Measurements from ENCODE around the gene SMCHD1.
"Not testable (repeated sequence)": the region's sequence is repeated elsewhere in the genome, so short reads cannot be mapped to it uniquely, and the experiment has no call there.

SMCHD1 gene

DNA sequence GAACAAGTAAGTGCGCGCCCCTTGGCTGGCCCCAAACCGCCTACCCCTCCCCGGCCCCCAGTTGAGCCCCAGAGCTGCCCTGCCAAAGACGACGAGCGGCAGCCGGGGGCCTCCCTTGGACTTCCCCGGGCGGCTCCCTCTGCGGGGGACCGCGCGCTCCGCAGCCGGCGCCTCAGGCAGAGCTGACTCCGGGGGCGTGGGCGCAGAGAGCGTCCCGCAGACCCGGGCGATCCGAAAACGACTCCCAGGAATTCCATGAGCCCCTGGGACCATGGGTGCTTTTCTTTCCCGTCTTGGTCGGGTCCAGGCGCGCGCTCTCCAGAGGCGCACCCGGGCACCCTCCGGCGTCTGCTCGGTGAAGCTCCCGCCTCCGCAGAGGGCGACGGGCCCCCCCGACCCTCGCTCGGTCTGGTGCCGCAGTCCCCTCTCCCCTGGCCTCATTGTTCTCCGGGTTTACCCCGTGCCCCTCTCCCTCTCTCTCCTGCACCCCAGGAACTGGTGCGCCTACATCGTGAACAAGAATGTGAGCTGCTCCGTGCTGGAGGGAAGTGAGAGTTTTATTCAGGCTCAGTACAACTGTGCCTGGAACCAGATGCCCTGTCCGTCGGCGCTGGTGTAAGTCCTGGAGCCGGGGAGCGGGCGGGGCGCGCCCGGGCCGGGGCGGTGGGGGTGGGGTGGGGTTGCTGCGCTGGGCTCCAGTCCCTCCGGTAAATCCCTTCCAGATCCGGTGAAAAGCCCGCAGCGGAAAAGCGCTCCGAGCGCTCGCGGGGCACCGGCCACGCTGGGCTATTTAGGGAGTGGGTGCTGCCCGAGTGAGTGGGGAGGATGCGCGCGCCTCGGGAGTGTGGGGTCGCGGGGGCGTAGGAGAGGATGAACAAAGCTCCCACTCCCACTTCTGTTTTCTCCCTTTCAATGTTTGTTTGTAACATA is 192.1 kb downstream of the SMCHD1 start:
- DNase-seq (ENCODE audit: extremely low read depth, low read depth) = no peak
- TF ChIP-seq, protein P1, sequence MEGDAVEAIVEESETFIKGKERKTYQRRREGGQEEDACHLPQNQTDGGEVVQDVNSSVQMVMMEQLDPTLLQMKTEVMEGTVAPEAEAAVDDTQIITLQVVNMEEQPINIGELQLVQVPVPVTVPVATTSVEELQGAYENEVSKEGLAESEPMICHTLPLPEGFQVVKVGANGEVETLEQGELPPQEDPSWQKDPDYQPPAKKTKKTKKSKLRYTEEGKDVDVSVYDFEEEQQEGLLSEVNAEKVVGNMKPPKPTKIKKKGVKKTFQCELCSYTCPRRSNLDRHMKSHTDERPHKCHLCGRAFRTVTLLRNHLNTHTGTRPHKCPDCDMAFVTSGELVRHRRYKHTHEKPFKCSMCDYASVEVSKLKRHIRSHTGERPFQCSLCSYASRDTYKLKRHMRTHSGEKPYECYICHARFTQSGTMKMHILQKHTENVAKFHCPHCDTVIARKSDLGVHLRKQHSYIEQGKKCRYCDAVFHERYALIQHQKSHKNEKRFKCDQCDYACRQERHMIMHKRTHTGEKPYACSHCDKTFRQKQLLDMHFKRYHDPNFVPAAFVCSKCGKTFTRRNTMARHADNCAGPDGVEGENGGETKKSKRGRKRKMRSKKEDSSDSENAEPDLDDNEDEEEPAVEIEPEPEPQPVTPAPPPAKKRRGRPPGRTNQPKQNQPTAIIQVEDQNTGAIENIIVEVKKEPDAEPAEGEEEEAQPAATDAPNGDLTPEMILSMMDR (IDR thresholded peaks at IDR 0.05; ENCODE audit: low read depth, low read length) = no peak; the same call in 1 of the 2 replicates

DNA sequence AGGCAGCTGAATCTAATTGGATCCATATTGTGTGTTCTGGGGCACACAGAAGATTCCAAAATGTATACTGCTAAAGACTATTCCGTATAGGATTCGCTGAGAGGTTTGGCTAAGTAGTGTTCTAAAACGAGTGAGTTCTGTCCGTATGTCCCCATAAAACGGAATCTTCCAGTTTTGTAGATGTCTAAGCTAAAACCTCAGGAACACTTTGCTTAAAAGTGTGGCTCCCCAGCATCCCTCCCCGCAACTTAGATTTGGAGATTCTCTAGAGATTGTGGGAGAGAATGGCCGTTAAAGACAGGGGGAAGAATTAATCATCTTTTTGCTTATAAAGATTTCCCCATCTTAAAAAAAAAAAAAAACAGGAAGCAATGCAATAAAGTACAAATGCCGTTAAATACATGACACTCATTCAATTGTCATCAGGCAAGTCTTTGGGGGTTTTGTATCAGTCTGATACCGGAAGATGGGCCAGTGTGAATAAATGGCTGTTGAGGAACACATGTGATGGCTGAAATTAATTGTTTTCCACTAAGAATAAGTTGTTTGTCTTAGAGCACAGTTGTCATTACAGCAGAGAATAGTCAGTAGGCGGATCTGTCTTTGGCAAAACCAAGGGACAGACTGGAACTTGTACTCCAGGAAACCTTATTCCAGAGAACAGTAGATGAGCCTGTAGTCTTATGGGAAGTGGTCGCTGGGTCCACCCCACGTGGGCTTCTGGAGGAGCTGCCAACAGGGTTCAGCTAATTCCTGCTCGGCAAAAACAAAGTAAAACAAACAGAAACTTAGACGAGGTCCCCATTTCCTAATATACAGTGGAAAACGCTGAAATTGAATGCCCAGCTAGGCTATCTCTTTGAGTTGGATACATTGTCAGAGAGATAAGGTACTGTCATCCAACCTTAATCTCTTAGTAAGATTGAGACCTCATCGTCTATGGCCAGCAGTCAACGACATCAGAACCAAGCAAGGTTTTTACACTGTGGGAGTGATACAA is 193.0 kb downstream of the SMCHD1 start:
- no peak for DNase-seq (ENCODE audit: extremely low read depth, low read depth)
- TF ChIP-seq, protein P1 (IDR thresholded peaks at IDR 0.05; ENCODE audit: low read depth, low read length) = no peak

DNA sequence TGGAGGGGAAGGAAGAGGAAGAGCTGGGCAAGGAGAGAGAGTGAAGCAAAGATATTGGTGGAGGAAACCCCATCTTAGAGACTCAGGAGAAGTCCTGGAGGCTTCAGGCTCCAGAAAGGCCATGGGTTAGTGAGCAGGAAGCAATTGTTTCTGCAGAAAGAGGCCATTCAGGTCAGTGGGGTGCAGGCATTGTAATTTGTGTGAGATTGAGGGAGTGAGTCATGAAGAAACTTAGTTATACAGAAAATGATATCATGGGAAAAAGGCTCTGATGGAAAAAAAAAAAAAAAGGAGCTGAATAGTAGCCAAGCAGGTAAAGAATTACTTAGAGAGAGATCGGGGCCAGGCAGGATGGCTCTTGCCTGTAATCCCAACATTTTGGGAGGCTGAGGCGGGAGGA is 195.3 kb downstream of the SMCHD1 start:
- no peak for DNase-seq (ENCODE audit: extremely low read depth, low read depth)
- TF ChIP-seq, protein P1 (IDR thresholded peaks at IDR 0.05; ENCODE audit: low read depth, low read length) = no peak

DNA sequence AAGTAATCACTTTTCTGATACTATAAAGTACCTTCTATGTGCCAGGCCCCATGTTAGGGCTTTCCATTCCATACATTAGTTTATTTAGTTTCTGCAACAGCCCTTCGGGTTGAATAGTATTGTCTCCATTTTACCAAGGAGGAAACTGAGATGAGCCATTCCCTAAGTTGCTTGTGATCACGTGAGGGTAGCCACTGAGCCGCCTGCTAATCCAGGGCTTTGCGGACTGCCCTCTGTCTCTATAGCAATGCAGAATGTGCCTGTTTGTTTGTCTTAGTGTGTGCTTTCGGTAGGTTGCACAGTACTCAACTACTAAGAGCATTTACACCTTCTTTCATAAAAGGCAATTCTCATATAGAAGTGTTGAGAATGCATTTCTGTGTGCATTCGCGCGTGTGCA is 196.2 kb downstream of the SMCHD1 start:
- TF ChIP-seq, protein P1 (IDR thresholded peaks at IDR 0.05; ENCODE audit: low read depth, low read length) = no peak
- DNase-seq (ENCODE audit: extremely low read depth, low read depth) = no peak

DNA sequence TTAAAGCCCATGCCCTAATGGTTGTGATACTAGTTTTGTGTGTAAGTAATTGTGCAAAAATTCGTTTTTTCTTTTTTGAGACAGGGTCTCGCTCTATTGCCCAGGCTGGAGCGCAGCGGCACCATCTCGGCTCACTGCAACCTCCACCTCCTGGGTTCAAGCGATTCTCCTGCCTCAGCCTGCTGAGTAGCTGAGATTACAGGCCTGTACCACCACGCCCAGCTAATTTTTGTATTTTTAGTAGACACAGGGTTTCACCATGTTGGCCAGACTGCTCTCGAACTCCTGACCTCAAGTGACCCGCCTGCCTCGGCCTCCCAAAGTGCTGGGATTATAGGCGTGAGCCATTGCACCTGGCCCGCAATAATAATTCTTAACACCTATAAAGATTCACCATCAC is 196.9 kb downstream of the SMCHD1 start:
- not testable (repeated sequence) for DNase-seq (ENCODE audit: extremely low read depth, low read depth)

DNA sequence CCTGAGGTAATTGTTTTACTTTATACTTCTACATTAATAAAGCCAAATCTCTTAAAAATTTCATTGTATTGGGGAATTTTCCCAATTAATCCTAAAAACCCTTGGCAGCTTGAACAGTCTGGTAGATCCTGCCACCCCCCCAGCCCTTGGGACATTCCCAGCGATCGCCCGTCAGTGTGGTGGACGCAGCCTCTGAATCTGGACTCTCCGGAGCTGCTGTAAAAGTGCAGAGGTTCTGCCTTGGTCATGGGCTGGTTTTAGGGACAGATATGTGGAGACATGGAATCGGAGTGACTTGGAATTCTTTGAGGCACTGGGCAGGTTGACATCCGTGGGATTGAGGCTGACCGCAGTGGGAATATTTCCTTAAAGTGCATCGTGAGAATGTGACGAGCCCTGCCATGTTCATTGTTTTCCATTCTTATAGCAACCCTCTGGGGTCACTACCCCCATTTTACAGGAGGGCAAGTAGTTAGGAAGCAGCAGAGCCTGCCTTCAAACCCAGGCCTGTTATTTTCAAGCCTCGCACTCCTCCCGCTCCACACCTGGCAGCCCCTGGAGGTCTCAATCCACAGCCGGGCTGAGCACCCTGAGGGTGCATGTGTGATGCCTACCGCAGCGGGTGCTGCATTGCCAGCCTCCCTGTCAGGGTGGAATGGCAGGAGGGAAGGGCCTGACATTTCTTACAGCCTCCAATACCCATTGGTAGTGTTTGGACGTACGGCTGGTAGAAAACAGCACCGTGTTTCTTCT is 197.8 kb downstream of the SMCHD1 start:
- TF ChIP-seq, protein P1 (IDR thresholded peaks at IDR 0.05; ENCODE audit: low read depth, low read length) = no peak
- DNase-seq (ENCODE audit: extremely low read depth, low read depth) = no peak
